GM18498 (cell line): Measurements from ENCODE around the gene RFPL1.

Experiments
- ATAC-seq: cut with Tn5 transposase; IDR thresholded peaks from one replicate; pipeline ENCODE4 v1.9.1; 2021; ENCODE audit warnings: mild to moderate bottlenecking, moderate library complexity; ENCODE audit not compliant: unreplicated experiment

RFPL1 gene

DNA sequence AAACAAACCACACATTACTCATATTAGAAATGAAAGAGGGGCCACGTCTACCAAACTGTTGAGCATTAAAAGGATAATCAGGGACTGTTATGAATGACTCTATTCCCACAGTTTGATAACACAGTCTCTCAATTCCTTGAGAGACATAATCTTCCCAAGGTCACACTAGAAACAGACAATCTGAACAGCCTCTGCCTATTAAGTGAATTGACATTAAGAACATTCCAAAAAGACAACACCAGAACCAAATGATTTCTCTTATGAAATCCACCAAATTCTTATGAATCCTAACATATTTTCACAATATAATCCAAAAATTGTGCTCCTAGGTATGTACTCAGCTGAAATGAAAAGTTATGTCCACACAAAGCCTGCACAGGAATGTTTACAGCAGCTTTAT is 4.6 kb downstream of the RFPL1 start:
- ATAC-seq, result no peak

DNA sequence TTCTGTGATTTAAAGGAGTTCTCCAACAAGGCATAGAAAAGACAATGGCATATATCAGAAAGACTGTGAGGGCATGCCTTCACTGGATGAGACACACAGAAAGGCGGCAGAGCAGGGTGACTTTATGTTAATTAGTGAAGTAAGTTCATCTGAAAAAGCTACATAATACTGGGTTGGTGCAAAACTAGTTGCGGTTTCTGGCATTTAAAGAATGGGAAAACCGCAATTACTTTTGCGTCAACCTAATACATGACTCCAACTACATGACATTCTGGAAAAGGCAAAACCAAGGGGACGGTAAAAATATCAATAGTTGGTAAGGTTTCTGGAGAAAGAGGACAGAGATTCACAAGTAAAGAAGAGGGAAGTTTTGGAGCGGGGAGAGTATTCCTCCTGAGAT is 5.1 kb downstream of the RFPL1 start:
- ATAC-seq, result no peak

DNA sequence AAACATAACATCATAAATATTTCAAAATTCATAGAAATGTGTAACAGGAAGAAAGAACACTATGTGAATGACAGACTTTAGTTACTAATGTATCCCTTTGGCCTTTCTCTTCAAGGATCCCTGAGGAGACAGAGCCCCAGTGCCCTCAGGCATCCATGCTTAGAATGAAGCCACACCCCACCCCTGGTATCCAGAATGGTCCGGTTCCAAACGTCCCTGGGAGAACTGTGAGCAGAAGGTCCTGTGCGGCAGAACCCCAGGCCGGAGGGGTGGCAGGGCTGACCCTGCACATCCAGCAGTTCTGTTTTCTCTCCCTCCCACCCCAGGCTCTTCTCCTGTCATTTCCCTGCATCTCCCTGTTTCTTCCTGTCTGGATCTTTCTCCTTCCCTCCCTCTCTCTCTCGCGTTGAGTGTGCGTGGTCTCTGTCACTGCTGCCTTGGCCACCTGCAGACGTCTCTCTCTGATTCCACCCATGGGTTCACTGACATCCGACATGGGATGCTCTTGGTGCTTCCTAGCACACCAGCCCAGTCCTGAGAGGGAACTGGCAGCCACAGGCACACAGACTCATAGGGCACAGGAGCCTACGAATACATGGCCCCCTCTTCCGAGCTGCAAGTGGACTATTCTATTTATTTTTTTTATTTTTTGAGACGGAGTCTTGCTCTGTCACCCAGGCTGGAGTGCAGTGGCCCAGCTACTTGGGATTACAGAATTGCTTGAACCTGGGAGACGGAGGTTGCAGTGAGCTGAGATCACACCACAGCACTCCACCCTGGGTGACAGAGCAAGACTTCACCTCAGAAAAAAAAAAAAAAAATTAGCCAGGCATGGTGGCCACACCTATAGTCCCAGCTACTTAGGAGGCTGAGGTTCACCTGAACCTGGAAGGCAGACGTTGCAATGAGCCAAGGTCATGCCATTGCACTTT is 5.7 kb downstream of the RFPL1 start:
- no peak for ATAC-seq

DNA sequence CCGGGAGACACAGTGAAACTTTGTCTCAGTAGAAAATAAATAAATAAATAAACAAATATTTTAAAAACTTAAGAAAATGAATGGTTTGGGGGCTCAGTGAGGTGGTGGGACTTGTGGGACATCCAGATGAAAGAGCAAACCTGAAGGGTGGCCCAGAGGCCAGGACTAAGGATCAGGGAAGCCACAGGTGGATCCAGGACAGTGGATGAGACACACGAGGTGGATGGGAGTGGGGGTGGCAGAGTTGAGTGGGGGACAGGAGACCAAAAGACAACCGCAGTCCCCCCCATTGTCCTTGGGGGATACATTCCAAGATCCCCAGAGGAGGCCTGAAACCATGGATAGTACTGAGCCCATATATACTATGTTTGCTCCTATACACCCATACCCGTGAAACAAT is 7.1 kb downstream of the RFPL1 start:
- ATAC-seq, result no peak

DNA sequence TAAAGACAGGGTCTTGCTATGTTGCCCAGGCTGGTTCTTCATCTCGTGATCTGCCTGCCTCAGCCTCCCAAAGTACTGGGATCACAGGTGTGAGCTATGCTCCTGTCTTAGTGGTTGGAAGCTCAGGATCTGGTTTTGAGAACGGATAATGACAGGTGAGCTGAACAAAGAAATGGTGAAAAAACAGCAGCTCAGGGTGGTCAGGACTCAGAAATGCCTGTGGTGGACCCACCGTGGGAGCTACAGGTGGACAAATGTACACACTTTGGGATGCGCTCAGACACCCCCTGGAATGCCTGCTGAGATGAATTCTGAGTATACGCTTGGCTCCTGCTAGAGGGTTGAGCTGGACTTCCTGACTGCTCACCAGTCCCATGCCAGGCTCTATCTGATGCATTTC is 9.5 kb downstream of the RFPL1 start:
- ATAC-seq, result no peak

DNA sequence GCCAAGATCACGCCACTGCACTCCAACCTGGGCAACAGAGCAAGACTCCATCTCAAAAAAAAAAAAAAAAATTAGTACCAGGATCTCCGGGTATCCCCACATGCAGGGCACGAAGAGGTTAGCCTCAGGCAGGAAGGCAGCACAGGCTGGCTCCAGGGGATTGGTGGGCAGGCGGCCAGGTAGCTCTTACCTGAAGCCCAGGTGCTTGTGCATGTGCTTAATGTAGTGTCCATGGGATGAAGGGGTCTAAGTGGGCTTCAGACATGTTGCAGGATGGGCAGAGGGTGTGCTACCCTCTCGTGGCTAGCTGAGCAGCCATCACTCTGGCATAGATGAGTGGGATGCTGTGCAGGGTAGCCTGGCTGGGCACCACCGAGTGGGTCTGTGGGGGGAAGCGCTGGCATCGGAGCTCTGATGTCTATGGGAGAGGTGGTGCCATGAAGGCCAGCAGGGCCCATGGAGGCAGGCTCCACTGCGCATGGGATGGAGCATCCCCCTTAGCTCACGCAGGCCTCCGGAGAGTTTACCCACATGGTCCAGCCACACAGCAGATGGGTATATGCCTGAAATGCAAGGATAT is 11.0 kb downstream of the RFPL1 start:
- no peak for ATAC-seq

DNA sequence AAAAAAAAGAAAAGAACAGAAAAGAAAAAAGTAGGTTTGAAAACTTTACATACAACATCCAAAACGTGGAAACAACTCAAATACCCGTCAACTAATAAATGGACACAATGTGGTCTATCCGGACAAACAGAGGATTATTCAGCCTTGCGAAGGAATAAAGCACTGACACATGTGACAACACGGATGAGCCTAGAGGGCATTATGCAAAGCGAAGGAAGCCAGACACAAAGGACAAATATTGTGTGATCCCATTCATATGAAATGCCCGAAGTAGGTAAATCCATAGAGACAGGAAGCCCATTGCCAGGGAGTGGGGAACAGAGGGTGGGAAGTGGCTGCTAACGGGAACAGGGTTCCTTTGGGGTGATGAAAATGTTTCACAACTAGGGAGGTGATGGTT is 11.8 kb downstream of the RFPL1 start:
- no peak for ATAC-seq

DNA sequence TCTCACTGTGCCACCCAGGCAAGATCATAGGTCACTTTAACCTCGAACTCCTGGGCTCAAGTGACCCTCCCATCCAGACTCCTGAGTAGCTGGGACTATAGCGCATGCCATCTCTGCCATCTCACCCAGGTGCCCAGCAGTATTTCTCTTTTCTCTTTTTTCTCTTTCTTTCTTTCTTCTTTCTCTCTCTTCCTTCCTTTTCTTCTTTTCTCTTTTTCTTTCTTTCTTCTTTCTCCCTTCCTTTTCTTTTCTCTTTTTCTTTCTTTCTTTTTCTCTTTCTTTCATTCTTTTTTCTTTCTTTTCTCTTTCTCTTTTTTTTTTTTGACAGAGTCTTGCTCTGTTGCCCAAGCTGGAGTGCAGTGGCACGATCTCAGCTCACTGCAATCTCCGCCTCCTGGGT is 13.5 kb downstream of the RFPL1 start:
- no peak for ATAC-seq

DNA sequence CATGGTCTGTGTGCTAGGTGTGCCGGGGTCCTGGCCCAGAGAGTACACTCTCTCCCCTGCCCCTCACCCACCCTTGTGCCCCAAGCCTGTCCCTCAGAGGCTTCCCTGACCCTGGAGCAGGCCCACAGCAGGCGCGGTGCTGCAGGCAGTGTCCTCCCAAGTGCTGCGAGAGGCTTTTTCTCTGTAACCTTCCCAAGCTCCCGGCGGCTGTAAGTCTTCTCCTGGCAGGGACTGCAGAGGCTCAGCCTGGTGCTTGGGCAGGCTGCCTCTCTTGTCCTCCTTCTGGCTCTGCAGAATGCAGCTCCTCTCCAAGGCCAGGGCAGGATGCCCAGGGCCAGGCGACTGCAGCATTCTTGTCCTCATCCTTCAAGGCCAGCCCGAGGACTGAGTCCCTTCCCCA is 15.9 kb downstream of the RFPL1 start:
- no peak for ATAC-seq

DNA sequence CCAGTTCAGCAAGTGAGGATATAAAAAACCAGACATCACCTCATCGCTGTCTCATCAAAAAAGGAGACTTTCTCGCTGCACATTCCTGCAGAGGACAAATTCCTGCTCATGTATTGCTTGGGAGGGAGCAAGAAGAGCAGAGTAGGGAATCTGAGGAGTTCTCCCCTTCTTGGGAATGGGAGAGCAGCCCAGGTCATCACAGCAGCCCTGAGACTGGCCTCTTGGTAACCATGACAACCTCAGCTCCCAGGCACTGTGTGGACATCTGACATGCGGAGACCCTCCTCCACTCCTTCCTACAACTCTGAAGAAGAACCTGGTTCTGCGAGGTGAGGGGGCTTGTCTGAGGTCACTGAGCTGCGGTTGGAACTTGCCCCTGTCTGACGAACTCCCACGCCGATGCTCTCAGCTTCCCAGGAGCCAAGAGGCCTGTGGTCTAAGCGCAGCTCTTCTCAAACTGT is 17.9 kb downstream of the RFPL1 start:
- no peak for ATAC-seq

DNA sequence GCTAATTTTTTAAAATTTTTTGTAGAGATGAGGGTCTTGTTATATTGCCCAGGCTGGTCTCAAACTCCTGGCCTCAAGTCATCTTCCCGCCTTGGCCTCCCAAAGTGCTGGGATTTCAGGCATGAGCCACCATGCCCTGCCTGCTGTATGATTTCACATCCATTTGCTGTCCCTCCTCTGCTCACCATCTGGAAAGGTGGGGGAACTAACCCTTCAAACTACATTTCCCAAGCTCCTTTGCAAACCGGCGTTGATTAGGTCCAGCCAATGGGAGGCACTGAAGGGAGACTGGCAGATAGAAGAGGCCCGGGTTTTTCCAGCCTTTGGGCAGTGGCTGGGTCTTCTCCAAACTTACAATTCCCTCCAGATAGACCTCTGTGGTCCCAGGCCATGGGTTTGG is 19.3 kb downstream of the RFPL1 start:
- ATAC-seq, result peak; percentile 47

DNA sequence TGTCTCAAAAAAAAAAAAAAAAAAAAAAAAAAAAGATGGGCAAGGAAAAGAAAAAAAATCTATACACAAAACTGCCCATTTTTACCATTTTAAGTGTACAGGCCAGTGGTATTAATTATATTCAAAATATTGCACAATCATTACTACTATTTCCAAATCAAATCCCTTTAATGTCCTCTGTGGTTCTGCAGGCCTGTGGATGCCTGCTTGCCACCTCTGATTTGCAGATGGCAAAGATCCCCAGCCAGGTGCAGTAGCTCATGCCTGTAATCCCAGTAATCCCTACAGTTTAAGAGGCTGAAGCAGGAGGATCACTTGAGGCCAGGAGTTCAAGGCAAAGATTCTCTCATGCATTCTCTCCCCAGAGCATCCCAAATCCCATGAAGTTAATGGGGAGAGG is 20.2 kb downstream of the RFPL1 start:
- ATAC-seq, result no peak

DNA sequence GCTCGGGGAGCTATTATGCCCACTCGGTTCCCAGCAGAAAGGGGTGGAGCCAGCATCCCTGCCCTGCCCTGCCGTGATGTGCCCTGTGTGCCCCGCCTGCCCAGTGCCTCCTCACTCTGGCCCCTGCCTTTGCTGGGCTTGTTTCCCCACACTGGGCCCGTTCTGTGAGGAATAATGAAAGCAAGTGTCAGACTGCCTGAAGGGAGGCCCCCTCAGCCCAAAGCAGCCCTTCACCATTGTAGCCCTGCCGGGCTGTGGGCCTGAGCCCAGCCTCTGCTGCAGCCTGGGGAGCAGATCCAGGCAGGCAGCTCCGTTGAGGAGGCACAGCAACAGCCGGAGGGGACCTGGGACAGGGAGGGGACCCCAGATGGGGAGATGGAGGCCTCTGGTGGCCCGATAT is 21.4 kb downstream of the RFPL1 start:
- no peak for ATAC-seq

DNA sequence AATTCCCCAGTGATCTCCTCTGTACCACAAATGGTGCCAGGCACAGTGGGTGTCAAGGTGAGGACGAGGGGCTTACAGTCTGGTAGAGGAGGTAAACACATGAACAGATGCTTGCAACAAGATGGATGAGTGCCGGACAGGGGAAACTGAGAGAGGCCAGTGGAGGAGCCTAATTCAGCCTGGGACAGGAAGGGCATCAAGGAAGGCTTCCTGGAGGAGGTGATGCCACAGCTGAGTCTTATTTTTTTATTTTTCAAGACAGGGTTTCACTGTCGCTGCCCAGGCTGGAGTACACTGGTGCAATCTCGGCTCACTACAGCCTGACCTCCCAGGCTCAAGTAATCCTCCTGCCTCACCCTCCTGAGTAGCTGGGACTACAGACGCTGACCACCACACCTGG is 22.9 kb downstream of the RFPL1 start:
- no peak for ATAC-seq

DNA sequence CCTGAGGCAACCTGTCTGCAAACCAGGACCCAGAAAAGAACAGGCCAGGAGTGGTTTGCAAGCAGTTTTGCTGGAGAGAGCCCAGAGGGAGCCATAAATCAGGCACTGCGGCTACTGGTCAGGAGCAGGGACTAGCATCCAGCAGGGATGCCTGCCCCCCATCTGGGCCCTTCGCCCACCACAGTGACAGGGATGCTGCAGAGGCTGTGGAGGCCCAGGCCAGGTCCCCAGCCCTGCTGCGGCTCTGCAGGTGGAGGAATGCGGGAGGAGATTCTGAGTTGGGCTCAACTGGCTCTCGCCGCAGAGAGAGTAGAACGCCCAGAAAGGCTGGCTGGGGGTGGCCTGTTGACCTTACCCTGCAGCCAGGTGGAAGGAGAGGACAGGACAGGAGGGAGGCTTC is 25.2 kb downstream of the RFPL1 start:
- no peak for ATAC-seq

DNA sequence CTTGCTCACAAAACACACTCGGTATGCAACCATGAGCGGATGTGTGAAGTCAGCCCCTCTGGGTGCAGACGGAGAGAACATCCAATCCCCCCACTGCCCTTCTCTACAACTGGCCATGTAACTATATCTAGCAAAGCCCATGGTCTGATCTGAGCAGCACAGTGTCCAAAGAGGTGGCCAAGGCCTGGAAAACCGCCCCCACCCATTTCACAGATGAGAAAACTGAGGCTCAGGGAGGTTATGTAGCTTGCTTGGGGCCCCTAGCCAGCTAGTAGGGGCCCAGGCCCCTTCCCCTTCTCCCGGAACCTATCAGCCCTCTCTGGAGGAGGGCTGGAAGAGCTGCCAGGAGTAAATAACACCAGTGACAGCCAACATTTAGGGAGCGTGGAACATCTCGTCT is 26.2 kb downstream of the RFPL1 start:
- no peak for ATAC-seq

DNA sequence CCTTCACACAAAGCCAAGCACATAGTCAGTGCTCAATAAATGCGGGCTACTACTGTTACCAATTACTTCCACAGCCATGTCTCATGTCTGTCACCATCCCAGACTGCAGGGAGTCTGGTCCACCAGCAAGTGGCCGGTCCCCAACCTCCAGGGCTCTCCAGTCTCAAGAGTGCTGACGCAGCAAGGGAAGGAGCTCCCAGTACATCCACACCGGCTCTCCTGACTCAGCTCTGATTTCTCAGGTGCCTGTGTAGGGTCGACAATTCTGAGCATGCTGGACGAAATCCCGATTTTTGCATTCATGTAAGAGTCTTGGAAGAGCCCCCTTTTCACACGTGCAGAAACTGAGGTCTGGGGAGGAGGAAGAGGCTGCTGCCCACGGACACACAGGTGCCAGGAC is 31.4 kb downstream of the RFPL1 start:
- ATAC-seq, result no peak

DNA sequence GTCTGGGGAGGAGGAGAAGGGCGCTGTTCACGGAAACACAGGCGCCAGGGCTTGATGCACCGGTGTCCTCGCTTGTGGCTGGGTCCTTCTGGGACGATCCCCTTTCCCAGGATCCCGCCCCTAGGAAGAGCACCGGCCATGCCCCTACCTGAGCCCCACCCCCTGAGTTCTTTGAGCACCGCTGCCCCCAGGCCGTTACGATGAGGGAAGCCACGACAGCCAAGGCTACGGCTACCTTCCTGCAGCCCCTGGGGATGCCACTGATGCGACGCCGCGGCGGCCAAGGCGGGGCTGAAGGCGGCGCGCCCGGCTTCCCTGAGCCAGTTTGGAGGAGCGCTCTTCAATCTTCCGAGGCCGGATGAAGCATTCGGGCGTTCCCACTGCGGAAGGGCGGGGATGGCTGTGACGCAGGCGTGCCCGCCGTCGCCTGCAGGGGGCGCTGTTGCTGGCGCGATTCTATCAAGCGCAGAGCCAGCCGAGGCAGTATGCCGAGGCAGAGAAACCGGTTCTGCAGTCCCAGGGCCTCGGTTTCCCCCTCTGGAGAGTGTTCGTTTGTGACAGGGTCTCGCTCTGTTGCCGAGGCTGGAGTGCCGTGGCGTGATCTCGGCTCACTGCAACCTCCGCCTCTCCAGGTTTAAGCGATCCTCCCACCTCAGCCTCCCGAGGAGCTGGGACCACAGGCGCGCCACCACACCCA is 31.9 kb downstream of the RFPL1 start:
- no peak for ATAC-seq

DNA sequence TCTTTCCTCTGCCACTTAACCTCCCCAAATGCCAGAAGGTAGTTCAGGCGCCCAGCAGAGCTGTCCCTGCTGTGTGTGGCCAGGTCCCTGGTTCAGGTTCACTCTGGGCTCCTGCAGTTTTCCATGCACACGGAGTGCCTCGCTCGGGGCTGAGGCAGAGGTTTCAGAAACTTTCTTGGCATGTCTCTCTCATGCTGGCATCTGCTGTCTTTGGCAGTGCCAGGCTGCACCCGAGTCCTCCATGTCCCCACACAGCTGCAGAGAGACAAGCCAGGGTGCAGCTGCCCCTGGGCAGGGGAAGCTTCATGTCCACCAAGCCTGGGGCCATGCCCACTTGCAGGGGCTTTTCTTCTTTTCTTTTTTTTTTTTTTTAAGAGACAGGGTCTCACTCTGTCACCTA is 34.6 kb downstream of the RFPL1 start:
- no peak for ATAC-seq

DNA sequence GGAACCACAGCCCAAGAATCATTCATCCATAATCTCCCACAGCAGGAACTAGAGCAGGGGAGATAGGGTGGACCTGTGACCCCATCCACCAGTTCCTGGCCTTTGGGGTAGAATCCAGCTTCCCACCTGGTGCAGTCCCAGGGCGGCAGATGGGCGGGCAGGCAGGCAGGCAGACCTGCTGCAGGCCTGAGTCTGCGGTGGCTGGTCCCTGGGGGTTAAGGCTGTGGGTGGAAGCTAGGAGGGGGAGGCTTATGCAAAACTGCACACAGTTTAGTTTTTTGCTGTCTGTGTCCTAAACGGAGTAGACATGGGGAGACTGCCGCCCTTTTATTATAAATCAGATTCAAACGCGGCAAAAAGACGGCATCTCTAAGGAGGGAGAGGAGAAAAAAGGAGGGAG is 37.2 kb downstream of the RFPL1 start:
- no peak for ATAC-seq

DNA sequence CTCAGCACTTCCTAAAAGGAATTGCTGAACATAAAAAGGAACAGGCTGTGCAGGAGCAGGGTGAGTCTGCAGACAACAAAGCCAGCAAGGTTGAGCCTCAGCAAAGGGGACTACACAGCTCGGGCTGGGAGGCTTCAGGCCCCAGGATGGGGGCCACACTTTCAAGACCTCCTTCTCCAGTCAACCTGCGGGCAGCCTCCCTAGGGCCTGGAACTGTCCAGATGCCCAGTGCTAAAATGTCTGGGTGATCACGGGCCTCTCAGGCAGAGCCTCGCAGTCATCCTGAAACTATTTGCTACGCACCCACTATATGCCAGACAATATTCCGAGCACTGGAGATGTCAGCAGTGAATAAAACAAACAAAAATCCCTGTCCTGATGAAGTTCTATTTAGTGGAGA is 37.7 kb downstream of the RFPL1 start:
- no peak for ATAC-seq

DNA sequence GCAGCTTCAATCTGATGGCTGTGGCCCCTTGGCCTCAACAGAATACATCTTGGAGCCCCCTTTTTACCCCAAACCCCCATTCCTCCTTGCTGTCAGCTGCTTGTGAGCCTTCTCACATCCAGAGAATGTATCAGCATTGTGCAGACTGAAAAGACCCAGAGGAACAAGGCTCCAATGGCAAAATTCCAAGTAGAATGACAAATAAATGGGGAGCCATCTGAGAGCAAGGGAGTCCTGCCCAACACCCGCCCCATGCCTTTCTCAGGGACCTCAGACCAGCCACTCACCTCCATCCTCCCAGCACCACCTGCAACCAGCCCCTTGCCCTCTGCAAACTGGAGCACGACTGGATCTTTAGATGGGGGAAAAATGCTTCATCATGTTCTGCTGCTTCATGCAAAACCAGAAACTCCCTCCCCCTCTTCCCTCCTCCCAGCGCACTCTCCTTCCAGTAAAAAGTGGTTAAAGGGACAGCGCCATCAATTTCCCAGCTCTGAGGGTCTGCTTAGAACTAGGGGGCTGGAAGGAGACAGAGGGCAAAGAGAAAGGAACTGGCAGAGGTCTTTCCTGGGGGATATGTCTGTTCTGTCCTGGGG is 39.4 kb downstream of the RFPL1 start:
- ATAC-seq, result no peak
